GM21526 (cell line): ENCODE results near the gene NBEAL2.
"Not testable (repeated sequence)": the region's sequence is repeated elsewhere in the genome, so short reads cannot be mapped to it uniquely, and the experiment has no call there.

Experiments used
- ATAC-seq: cut with Tn5 transposase; IDR thresholded peaks from one replicate; pipeline ENCODE4 v1.9.1; 2021; ENCODE audit warnings: moderate library complexity; ENCODE audit not compliant: unreplicated experiment, low FRiP score

Gene NBEAL2

GRCh38 chr3:47028146-47028545 lies 48.7 kb downstream of the NBEAL2 start:
- ATAC-seq = no peak

- ATAC-seq = no peak
Measured at GRCh38 chr3:47028667-47029066, 49.2 kb downstream of the NBEAL2 start.

GRCh38 chr3:47031041-47031440 lies 51.6 kb downstream of the NBEAL2 start:
- ATAC-seq = not testable (repeated sequence)

- no peak for ATAC-seq
Measured at GRCh38 chr3:47034868-47035489, 55.5 kb downstream of the NBEAL2 start.

GRCh38 chr3:47035645-47036044 lies 56.2 kb downstream of the NBEAL2 start:
- no peak for ATAC-seq

- ATAC-seq = no peak
Measured at GRCh38 chr3:47036145-47036544, 56.7 kb downstream of the NBEAL2 start.

- not testable (repeated sequence) for ATAC-seq
Measured at GRCh38 chr3:47037302-47037701, 57.8 kb downstream of the NBEAL2 start.

GRCh38 chr3:47041114-47041513 lies 61.6 kb downstream of the NBEAL2 start:
- ATAC-seq = no peak

GRCh38 chr3:47042231-47042791 lies 62.8 kb downstream of the NBEAL2 start:
- ATAC-seq = no peak

- no peak for ATAC-seq
Measured at GRCh38 chr3:47047069-47047468, 67.6 kb downstream of the NBEAL2 start.

GRCh38 chr3:47047673-47048072 lies 68.2 kb downstream of the NBEAL2 start:
- ATAC-seq = no peak

GRCh38 chr3:47054412-47054811 lies 74.9 kb downstream of the NBEAL2 start:
- ATAC-seq = no peak

GRCh38 chr3:47056705-47057104 lies 77.2 kb downstream of the NBEAL2 start:
- no peak for ATAC-seq

GRCh38 chr3:47057212-47057671 lies 77.8 kb downstream of the NBEAL2 start:
- ATAC-seq = no peak
